Testis (tissue), 2 donors: Measurements from ENCODE around the gene SH2D5.
A peak's percentile ranks its signal among the peaks of the same experiment; 100 is the strongest.

ENCODE experiments used
- POLR2A ChIP-seq: fragments of 450-650 bp; IDR thresholded peaks from one replicate; pipeline ENCODE4 v1.6.1; 2017; ENCODE audit warnings: antibody characterized with exemption, mild to moderate bottlenecking, moderate library complexity
- TF ChIP-seq, protein P1 (sequence below), 3 experiments: fragments of 450-650 bp in 2 of 3; fragments of 200-600 bp in 1 of 3; sonication (generic) in 1 of 3; IDR thresholded peaks; one replicate each; pipeline ENCODE4 v1.5.1; 2016 to 2019; ENCODE audit warnings: antibody characterized with exemption in 3 of 3, mild to moderate bottlenecking in 2 of 3, moderate library complexity in 1 of 3

DNA sequence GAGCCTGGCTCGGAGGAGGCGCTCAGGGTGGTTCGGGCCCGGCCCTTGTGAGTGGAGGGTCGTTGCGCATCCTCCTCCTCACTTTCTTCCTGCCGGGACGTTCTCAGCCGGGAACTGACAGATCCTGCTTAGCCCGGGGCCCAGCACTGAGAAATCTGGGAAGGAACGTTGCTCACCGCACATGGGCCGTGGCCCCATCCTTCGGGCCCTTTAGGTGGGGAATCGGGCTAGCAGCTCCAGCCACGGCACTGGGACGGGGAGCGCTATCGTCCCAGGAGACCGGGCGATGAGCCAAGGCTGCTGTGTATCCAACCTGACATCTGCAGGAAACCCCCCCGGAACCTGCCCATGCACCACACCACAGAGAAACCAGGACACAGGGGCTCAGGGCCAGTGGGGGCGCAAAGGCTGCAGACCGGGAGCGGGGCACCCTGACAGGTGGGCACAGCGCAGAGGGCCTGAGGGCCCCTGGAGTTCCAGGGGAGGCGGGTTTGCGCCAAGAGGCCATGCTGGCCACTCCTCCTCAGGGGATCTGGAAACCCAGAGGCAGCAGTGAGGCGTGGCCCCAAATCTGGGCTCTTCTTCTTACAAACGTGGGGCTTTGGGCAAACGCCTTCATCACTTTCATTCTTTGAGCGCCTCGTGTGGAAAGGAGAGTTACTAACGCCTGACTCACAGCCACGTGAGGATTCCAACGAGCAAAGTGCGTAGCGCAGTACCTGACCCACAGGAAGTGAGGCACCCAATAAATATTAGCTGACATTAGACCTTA lies at the start of gene SH2D5:
- TF ChIP-seq POLR2A, result no peak
- TF ChIP-seq, protein P1, sequence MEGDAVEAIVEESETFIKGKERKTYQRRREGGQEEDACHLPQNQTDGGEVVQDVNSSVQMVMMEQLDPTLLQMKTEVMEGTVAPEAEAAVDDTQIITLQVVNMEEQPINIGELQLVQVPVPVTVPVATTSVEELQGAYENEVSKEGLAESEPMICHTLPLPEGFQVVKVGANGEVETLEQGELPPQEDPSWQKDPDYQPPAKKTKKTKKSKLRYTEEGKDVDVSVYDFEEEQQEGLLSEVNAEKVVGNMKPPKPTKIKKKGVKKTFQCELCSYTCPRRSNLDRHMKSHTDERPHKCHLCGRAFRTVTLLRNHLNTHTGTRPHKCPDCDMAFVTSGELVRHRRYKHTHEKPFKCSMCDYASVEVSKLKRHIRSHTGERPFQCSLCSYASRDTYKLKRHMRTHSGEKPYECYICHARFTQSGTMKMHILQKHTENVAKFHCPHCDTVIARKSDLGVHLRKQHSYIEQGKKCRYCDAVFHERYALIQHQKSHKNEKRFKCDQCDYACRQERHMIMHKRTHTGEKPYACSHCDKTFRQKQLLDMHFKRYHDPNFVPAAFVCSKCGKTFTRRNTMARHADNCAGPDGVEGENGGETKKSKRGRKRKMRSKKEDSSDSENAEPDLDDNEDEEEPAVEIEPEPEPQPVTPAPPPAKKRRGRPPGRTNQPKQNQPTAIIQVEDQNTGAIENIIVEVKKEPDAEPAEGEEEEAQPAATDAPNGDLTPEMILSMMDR (IDR thresholded peaks at IDR 0.05), result peak in 2 of 3 experiments; percentile 13 to 23
